Measurements from ENCODE around the gene KHDC3L.

KHDC3L gene

DNA sequence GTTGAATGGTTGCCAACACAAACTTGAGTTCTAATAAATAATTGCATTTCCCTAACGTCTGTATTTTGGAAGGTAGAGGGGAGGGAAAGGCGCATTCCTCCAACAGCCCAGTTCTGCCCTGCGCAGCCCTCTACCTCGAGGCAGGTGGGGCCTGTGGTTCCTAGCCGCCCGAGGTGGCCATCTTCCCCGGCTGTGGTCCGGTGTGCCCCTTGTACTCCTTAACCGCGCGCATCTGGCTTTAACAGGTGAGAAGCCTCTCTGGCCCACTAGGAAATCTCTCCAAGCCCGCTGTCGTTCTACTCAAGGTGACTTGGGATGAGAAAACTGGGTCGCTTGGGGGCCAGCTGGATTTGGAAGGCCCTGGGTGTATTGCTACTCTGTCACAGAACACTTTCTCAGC, 1.7 kb downstream of the KHDC3L start:
- no peak overlapping the region for H3K9ac ChIP-seq (ENCODE audit: low read length)
- TF ChIP-seq, protein P1, sequence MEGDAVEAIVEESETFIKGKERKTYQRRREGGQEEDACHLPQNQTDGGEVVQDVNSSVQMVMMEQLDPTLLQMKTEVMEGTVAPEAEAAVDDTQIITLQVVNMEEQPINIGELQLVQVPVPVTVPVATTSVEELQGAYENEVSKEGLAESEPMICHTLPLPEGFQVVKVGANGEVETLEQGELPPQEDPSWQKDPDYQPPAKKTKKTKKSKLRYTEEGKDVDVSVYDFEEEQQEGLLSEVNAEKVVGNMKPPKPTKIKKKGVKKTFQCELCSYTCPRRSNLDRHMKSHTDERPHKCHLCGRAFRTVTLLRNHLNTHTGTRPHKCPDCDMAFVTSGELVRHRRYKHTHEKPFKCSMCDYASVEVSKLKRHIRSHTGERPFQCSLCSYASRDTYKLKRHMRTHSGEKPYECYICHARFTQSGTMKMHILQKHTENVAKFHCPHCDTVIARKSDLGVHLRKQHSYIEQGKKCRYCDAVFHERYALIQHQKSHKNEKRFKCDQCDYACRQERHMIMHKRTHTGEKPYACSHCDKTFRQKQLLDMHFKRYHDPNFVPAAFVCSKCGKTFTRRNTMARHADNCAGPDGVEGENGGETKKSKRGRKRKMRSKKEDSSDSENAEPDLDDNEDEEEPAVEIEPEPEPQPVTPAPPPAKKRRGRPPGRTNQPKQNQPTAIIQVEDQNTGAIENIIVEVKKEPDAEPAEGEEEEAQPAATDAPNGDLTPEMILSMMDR (IDR thresholded peaks at IDR 0.05; ENCODE audit: low read depth, low read length) = no peak
- no peak for TF ChIP-seq EZH2phosphoT487 (IDR thresholded peaks at IDR 0.05; ENCODE audit: low read depth)
- H3K79me2 ChIP-seq (ENCODE audit: low read length) = no peaks in the 10 kb centered on the region
- H3K4me1 ChIP-seq (ENCODE audit: low read length) = no peaks in the 10 kb centered on the region
- H3K9me3 ChIP-seq (ENCODE audit: insufficient read depth, low read length) = no peaks in the 10 kb centered on the region
- H3K4me3 ChIP-seq (ENCODE audit: low read length) = no peak overlapping the region
- no peaks in the 10 kb centered on the region for H3K27me3 ChIP-seq (ENCODE audit: low read depth, low read length)
- no peaks in the 10 kb centered on the region for H3K36me3 ChIP-seq (replicated peaks; ENCODE audit: low read depth, low read length)
- H3K4me2 ChIP-seq (ENCODE audit: low read length) = no peak overlapping the region
- H3K27ac ChIP-seq (ENCODE audit: low read length) = no peak overlapping the region
- no peaks in the 10 kb centered on the region for H4K20me1 ChIP-seq (ENCODE audit: insufficient read depth, low read length)
- H2AFZ ChIP-seq (ENCODE audit: low read depth, low read length) = no peak overlapping the region

DNA sequence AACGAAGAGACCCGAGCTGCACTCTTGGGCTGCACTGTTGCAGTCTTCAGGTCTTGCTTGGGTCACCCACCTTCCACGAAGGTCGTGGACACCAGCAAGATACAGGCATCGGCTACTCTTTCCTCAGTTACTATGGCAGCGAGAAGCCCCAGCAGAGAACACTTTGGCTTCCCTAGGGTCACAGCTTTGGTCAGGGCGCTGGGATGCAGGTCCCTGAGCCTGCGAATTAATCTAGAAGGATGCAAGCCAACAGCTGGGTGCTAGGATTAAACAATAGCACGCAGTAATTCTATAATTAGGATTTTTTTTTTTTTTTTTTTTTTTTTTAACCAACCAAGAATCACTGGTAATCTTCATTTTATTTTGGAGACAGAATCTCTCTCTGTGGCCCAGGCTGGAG, 2.1 kb downstream of the KHDC3L start:
- H3K36me3 ChIP-seq (replicated peaks; ENCODE audit: low read depth, low read length) = no peaks in the 10 kb centered on the region
- H3K4me2 ChIP-seq (ENCODE audit: low read length) = no peak overlapping the region
- H3K79me2 ChIP-seq (ENCODE audit: low read length) = no peaks in the 10 kb centered on the region
- no peaks in the 10 kb centered on the region for H4K20me1 ChIP-seq (ENCODE audit: insufficient read depth, low read length)
- H3K27ac ChIP-seq (ENCODE audit: low read length) = no peak overlapping the region
- no peaks in the 10 kb centered on the region for H3K27me3 ChIP-seq (ENCODE audit: low read depth, low read length)
- H3K4me3 ChIP-seq (ENCODE audit: low read length) = no peak overlapping the region
- H2AFZ ChIP-seq (ENCODE audit: low read depth, low read length) = no peak overlapping the region
- TF ChIP-seq EZH2phosphoT487 (IDR thresholded peaks at IDR 0.05; ENCODE audit: low read depth) = no peak
- TF ChIP-seq, protein P1 (IDR thresholded peaks at IDR 0.05; ENCODE audit: low read depth, low read length) = no peak
- H3K4me1 ChIP-seq (ENCODE audit: low read length) = no peaks in the 10 kb centered on the region
- H3K9me3 ChIP-seq (ENCODE audit: insufficient read depth, low read length) = no peaks in the 10 kb centered on the region
- H3K9ac ChIP-seq (ENCODE audit: low read length) = no peak overlapping the region

DNA sequence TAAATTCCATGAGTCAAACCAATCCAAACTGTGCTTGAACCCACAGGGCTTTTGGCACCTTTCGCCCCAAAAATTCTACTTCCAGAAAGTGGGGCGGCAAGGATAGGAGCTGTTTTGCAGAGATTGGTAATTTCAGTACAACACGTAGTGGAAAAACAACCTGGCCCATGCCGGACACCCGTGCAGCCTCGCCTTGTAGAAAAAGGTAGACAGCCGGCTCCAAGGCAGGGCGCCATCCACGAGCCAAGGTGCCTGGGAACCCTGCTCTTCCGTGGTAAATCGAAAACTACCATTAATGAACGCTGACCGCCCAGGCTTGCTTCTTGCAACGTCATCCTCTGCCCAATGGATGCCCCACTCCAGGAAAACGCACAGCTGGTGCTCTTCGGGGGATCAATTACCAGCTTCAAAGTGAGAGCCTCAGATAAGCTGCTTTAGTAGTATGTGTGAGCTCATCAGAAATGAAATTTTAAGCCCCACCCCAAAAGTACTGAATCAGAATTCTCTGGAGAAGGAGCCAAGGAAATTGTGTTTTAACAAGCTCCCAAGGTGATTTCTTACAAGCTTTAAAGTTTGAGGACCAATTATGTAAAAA, 5.4 kb downstream of the KHDC3L start:
- no peak overlapping the region for H3K9ac ChIP-seq (ENCODE audit: low read length)
- H3K27ac ChIP-seq (ENCODE audit: low read length) = no peak overlapping the region
- H3K4me1 ChIP-seq (ENCODE audit: low read length) = no peaks in the 10 kb centered on the region
- peaks cover 9% of the 10 kb centered on the region; the same call in 1 of the 2 replicates for H3K9me3 ChIP-seq (ENCODE audit: insufficient read depth, low read length)
- H4K20me1 ChIP-seq (ENCODE audit: insufficient read depth, low read length) = no peaks in the 10 kb centered on the region
- no peak overlapping the region for H3K4me2 ChIP-seq (ENCODE audit: low read length)
- no peaks in the 10 kb centered on the region for H3K27me3 ChIP-seq (ENCODE audit: low read depth, low read length)
- no peak overlapping the region for H3K4me3 ChIP-seq (ENCODE audit: low read length)
- H3K36me3 ChIP-seq (replicated peaks; ENCODE audit: low read depth, low read length) = no peaks in the 10 kb centered on the region
- no peaks in the 10 kb centered on the region for H3K79me2 ChIP-seq (ENCODE audit: low read length)
- TF ChIP-seq, protein P1 (IDR thresholded peaks at IDR 0.05; ENCODE audit: low read depth, low read length) = no peak
- TF ChIP-seq EZH2phosphoT487 (IDR thresholded peaks at IDR 0.05; ENCODE audit: low read depth) = no peak
- H2AFZ ChIP-seq (ENCODE audit: low read depth, low read length) = no peak overlapping the region

DNA sequence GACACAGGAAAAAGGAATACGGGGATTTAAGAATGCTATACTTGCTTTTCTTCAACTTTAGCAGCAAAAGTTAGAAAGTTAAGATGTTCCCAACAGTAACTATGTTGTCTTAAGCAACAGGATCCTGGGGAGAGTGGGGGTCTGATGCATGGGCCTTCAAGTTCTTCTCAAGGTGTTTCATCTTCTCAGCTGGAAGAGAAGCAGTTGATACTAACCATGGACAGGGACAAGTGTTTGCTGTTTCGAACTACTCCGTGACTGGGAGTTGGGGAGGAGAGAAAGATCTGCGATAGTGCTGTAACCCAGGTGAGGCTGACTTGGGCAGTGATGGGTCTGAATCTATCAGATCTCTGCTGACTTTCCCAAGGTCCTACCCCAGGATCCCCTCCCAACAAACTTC, 6.2 kb downstream of the KHDC3L start:
- Histone ChIP-seq H3K27me3 (ENCODE audit: low read depth, low read length) (no peaks in the 10 kb centered on the region), H2AFZ (ENCODE audit: low read depth, low read length) (no peak overlapping the region), H3K27ac (ENCODE audit: low read length) (no peak overlapping the region), H3K4me1 (ENCODE audit: low read length) (no peaks in the 10 kb centered on the region), H3K9ac (ENCODE audit: low read length) (no peak overlapping the region), H3K79me2 (ENCODE audit: low read length) (no peaks in the 10 kb centered on the region), H3K4me3 (ENCODE audit: low read length) (no peak overlapping the region), H3K4me2 (ENCODE audit: low read length) (no peak overlapping the region), H3K36me3 (replicated peaks; ENCODE audit: low read depth, low read length) (no peaks in the 10 kb centered on the region), H4K20me1 (ENCODE audit: insufficient read depth, low read length) (no peaks in the 10 kb centered on the region), H3K9me3 (ENCODE audit: insufficient read depth, low read length) (peaks cover 9% of the 10 kb centered on the region; the same call in 1 of the 2 replicates)
- no peak for TF ChIP-seq EZH2phosphoT487 (IDR thresholded peaks at IDR 0.05; ENCODE audit: low read depth)
- TF ChIP-seq, protein P1 (IDR thresholded peaks at IDR 0.05; ENCODE audit: low read depth, low read length) = no peak

All from OCI-LY3 (cell line).